DND-41 (cell line): ENCODE measurements around the gene NPAS1.

Source experiments
- ATAC-seq: fragments of 200-7000 bp; cut with Tn5 transposase; 3 replicates; pipeline ENCODE4 v1.9.1; 2021; ENCODE audit warnings: low read depth; ENCODE audit not compliant: insufficient read depth
- DNase-seq: peaks from one replicate; pipeline ENCODE4 v3.0.0-alpha.2; 2020
- H2AFZ ChIP-seq: 2 replicates; pipeline ENCODE4 v1.6.0; 2012; ENCODE audit warnings: low read depth, low read length
- H3K27ac ChIP-seq: 2 replicates; pipeline ENCODE4 v1.5.1; 2012; ENCODE audit warnings: low read length, inconsistent platforms
- H3K27me3 ChIP-seq: fragments of 200-600 bp; sonication (generic); 2 replicates; pipeline ENCODE4 v1.6.0; 2012; ENCODE audit warnings: low read length, mild to moderate bottlenecking, inconsistent platforms; ENCODE audit not compliant: insufficient read depth, poor library complexity
- H3K36me3 ChIP-seq: 2 replicates; pipeline ENCODE4 v1.5.1; 2012; ENCODE audit warnings: low read length, inconsistent platforms; ENCODE audit not compliant: insufficient read depth
- H3K4me1 ChIP-seq: 2 replicates; pipeline ENCODE4 v1.5.1; 2012; ENCODE audit warnings: mild to moderate bottlenecking, low read length; ENCODE audit not compliant: insufficient read depth
- H3K4me2 ChIP-seq: 2 replicates; pipeline ENCODE4 v1.6.0; 2012; ENCODE audit warnings: mild to moderate bottlenecking, moderate library complexity, low read length, inconsistent platforms; ENCODE audit not compliant: insufficient read depth
- H3K4me3 ChIP-seq, 2 experiments: fragments of 200-600 bp in 1 of 2; shearing (Covaris generic) in 1 of 2; 2 replicates each; pipeline ENCODE4 v1.5.1; 2012 to 2016; ENCODE audit warnings: inconsistent platforms in 2 of 2, low read length in 2 of 2, mild to moderate bottlenecking in 2 of 2, low read depth in 1 of 2, moderate library complexity in 1 of 2
- H3K79me2 ChIP-seq: 2 replicates; pipeline ENCODE4 v1.6.0; 2012; ENCODE audit warnings: low read length, inconsistent platforms; ENCODE audit not compliant: insufficient read depth
- H3K9ac ChIP-seq: 2 replicates; pipeline ENCODE4 v1.6.0; 2012; ENCODE audit warnings: low read depth, mild to moderate bottlenecking, inconsistent platforms, low read length, moderate library complexity
- H3K9me3 ChIP-seq: 2 replicates; pipeline ENCODE4 v1.5.1; 2012; ENCODE audit warnings: low read length, moderate library complexity, mild to moderate bottlenecking, inconsistent platforms; ENCODE audit not compliant: insufficient read depth, severe bottlenecking
- H4K20me1 ChIP-seq: 2 replicates; pipeline ENCODE4 v1.6.0; 2012; ENCODE audit warnings: low read length; ENCODE audit not compliant: insufficient read depth
- CTCF ChIP-seq: IDR thresholded peaks from 2 replicates; pipeline ENCODE4 v1.5.1; 2012; ENCODE audit warnings: borderline replicate concordance, low read length, moderate library complexity, mild to moderate bottlenecking; ENCODE audit not compliant: poor library complexity, severe bottlenecking; ENCODE audit errors: extremely low read depth
- EZH2 ChIP-seq: IDR thresholded peaks from 3 replicates; pipeline ENCODE4 v1.6.1; 2012; ENCODE audit warnings: borderline replicate concordance, low read depth, mild to moderate bottlenecking, moderate library complexity, low read length, inconsistent platforms; ENCODE audit not compliant: severe bottlenecking

Gene NPAS1

GRCh38 chr19:47068876-47069406 is 49.3 kb downstream of the NPAS1 start:
- H3K27ac ChIP-seq = no peak overlapping the region
- H3K9ac ChIP-seq = no peak overlapping the region
- no peaks in the 10 kb centered on the region for H3K27me3 ChIP-seq
- ATAC-seq (no peak), DNase-seq (no peak)
- H4K20me1 ChIP-seq = peaks cover 70% of the 10 kb centered on the region
- H2AFZ ChIP-seq = no peak overlapping the region
- TF ChIP-seq EZH2 (no peak), CTCF (no peak)
- no peak overlapping the region for H3K4me2 ChIP-seq
- no peaks in the 10 kb centered on the region for H3K4me1 ChIP-seq
- H3K79me2 ChIP-seq = peaks cover 6% of the 10 kb centered on the region
- H3K36me3 ChIP-seq = peaks cover 93% of the 10 kb centered on the region
- H3K9me3 ChIP-seq = no peaks in the 10 kb centered on the region
- no peak overlapping the region for H3K4me3 ChIP-seq

- Histone ChIP-seq H3K9ac (no peak overlapping the region), H3K27ac (no peak overlapping the region), H2AFZ (no peak overlapping the region), H3K4me3 (no peak overlapping the region), H3K9me3 (no peaks in the 10 kb centered on the region), H3K36me3 (peaks cover 97% of the 10 kb centered on the region), H3K4me2 (no peak overlapping the region), H3K4me1 (no peaks in the 10 kb centered on the region), H4K20me1 (peaks cover 75% of the 10 kb centered on the region), H3K27me3 (no peaks in the 10 kb centered on the region), H3K79me2 (peaks cover 15% of the 10 kb centered on the region)
- ATAC-seq = no peak
- TF ChIP-seq EZH2 = no peak
- no peak for TF ChIP-seq CTCF
- DNase-seq = no peak
Observed at GRCh38 chr19:47069795-47070194, 50.2 kb downstream of the NPAS1 start.

- DNase-seq (no peak), ATAC-seq (no peak)
- H3K9ac ChIP-seq = no peak overlapping the region
- no peak for TF ChIP-seq CTCF
- no peak for TF ChIP-seq EZH2
- H3K27ac ChIP-seq = no peak overlapping the region
- H3K79me2 ChIP-seq = peaks cover 25% of the 10 kb centered on the region
- no peak overlapping the region for H3K4me3 ChIP-seq
- peaks cover 97% of the 10 kb centered on the region for H3K36me3 ChIP-seq
- H3K4me2 ChIP-seq = no peak overlapping the region
- no peaks in the 10 kb centered on the region for H3K9me3 ChIP-seq
- H4K20me1 ChIP-seq = peaks cover 75% of the 10 kb centered on the region
- H3K4me1 ChIP-seq = no peaks in the 10 kb centered on the region
- H3K27me3 ChIP-seq = no peaks in the 10 kb centered on the region
- H2AFZ ChIP-seq = no peak overlapping the region
Observed at GRCh38 chr19:47070756-47071155, 51.1 kb downstream of the NPAS1 start.

GRCh38 chr19:47071731-47072130 is 52.1 kb downstream of the NPAS1 start:
- H3K4me2 ChIP-seq = no peak overlapping the region
- H3K9me3 ChIP-seq = no peaks in the 10 kb centered on the region
- H3K4me3 ChIP-seq = no peak overlapping the region
- H4K20me1 ChIP-seq = peaks cover 76% of the 10 kb centered on the region
- H3K36me3 ChIP-seq = peaks cover 97% of the 10 kb centered on the region
- H3K4me1 ChIP-seq = no peaks in the 10 kb centered on the region
- DNase-seq (no peak), ATAC-seq (no peak)
- no peak overlapping the region for H3K27ac ChIP-seq
- H3K9ac ChIP-seq = no peak overlapping the region
- H2AFZ ChIP-seq = no peak overlapping the region
- no peak for TF ChIP-seq EZH2
- no peak for TF ChIP-seq CTCF
- no peaks in the 10 kb centered on the region for H3K27me3 ChIP-seq
- H3K79me2 ChIP-seq = peaks cover 33% of the 10 kb centered on the region
